Measurements from ENCODE around the gene IL17REL.

IL17REL gene

DNA sequence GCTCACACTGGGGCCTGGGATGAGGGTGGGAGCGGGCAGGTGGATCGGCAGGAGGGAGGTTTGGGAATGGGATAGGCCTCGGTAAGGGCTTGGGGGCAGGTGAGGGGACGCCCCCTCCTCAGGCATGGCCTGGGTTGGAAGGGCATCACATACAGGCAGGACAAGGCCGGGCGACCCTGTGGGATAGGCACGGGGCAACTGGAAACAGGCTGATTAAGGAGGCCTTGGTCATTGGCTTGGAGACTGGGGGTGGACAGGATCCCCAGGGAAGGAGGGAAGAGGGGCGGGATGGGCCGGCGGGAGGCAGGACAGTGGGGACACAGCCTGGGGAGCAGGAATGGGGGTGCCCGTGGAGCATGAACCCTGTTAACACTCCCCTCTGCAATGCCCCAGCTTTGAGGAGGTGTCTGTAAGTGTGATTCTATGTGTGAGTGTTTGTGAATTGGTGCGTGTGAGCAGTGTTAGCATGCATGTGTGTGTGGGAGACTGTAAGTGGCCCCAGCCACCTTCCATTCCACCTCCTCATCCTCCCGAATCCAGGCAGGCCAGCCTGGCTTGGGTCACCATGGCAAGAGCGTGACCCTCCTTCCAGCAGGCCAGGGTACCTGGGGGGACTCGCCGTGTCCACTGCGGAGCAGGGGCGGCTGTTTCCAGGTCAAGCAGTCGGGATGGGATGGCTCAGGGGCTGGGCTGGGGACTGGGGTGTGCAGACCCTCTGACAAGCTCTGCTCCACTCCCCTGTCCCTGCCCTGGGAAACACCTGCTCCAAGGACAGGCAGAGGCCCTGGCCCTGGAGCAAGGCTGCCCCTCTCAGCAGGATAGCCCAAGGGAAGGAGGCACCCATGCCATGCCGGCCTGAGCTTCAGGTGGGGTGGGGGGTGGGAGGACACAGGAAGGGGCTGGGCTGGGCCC lies 55.4 kb downstream of the IL17REL start:
- DNase-seq (ENCODE audit: low read depth in 2 of 2), result no peak

DNA sequence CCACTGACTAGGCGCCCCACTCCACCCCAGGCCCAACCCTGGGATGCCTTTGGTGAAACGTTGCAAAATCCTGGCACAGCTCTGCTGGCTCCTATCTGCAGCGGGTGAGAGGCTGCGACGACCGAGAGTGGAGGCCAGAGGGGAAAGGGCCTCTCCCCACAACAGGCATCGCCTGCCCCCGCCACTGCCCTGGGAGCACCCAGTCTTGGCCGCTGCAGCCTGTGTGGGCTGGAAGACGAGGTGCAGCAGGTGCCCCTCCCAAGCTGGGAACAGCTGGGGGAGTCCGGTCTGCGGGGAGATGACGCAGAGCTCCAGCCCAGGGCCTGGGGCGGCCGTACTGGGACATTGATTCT lies 56.2 kb downstream of the IL17REL start:
- no peak for DNase-seq (ENCODE audit: low read depth in 2 of 2)

DNA sequence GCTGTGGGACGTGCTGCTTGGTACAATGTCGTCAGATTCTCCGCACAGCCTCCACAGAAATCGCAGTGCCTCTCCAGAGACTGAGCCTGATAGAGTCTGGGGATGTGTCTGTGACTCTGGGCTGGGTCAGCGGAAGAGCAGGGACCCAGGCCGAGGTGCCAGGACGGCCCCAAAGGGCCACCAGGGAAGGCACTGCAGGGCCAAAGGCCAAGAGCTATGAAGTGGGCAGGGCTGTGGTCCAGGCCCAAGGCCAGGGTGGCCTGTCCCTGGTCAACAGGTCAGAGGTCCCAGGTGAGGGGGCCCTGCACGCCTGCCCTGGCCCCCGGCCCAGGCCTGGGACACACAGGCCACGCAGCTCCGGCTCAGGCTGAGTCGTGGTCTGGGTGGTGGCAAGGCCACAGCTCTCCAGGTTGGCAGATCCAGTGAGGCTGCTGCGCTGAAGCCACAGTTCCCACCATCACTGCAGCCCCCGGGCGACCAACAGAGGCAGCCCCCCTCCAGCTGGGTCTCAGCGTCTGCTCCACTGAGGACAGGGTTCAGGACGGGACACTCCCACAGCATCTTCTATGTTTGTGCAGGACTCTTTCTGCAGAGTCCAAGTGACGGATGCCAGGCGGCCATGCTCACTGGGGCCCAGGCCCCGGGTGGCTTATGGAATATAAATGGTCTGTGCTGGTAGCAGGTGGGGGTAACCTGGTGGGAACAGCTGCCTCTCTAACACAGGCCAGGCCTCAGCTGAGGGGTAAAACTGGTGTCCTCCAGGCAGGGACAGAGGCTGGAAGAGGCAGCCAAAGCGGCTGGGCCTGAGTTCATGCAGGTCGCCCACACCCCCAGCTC lies 56.8 kb downstream of the IL17REL start:
- DNase-seq (ENCODE audit: low read depth in 2 of 2), result no peak

DNA sequence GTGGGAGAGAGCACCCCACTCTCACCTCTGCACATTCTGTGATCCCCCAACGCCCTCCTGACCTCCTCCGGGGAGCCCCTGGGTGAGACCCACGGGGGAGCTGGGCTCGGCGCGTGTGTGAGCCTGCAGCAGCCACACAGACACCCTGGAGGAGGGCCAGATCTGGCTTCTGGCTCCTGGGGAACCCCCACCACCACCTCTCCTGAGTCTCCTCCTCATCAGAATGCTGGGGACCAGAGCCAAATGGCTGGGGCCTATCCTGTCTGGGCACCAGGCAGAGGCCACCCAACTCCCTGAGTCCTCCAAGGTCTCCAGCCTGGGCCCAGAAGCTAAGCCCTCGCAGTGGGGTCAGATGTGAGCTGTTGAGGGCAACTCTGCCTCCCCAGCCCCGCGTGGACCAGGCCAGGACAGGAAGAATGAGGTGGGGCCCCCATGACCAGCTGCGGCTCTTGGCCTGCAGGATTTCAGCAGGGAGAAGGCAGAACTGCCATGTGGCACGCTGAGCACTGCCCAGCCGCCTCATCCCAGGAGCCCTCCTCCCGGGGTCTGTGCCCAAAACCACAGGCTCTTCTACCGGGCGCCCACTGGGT lies 57.5 kb downstream of the IL17REL start:
- DNase-seq (ENCODE audit: low read depth in 2 of 2), result no peak

DNA sequence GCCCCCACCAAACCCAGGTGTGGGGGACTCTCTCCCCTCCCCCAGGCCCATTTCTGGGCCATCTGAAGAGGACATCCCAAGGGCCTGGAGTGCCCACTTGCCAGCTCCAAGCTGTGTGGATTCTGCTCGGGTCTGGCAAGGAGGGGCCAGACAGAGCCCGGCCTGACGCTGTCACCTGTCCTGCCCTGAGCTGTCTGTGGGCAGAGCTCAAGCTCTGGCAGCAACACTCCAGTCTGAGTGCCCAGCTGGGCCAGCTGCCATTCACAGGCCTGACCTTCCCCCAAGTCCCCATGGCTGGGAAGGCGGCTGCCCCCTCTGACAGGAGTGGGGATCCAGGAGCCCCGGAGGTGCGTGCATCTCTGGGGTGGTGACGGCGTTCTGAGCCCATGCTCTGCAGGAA lies 58.2 kb downstream of the IL17REL start:
- no peak for DNase-seq (ENCODE audit: low read depth in 2 of 2)

DNA sequence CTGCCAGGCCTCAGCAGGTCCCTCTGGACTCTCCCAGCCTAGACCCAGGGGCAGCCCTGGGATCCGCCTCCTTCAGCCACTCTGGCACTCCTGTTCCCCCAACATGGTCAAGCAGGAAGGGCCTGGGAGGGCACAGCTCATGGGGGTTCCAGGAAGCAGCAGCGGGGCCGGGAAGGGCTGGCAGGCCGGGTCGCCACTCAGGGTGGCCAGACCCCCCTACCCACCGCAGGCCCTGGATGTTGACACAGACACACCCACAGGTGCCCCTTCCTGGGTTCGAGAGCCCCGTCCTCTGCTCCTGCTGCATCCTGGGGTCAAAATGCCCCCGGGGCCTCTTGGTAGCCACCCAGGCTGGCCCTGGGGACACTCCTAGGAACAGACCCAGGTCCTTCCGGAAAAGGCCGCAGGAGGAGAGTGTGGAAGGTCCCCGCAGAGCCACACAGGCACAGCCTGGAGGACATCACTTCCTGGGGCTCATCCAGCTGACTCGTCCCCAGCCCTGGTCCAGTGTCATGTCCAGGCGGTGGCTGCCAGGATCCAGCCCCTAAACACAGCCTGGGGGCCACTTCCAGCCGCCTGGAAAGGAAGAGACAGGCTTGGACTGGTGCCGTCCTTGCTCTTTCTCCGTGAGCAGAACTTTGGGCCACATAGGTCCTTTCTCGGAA lies 58.8 kb downstream of the IL17REL start:
- DNase-seq (ENCODE audit: low read depth in 2 of 2), result no peak

DNA sequence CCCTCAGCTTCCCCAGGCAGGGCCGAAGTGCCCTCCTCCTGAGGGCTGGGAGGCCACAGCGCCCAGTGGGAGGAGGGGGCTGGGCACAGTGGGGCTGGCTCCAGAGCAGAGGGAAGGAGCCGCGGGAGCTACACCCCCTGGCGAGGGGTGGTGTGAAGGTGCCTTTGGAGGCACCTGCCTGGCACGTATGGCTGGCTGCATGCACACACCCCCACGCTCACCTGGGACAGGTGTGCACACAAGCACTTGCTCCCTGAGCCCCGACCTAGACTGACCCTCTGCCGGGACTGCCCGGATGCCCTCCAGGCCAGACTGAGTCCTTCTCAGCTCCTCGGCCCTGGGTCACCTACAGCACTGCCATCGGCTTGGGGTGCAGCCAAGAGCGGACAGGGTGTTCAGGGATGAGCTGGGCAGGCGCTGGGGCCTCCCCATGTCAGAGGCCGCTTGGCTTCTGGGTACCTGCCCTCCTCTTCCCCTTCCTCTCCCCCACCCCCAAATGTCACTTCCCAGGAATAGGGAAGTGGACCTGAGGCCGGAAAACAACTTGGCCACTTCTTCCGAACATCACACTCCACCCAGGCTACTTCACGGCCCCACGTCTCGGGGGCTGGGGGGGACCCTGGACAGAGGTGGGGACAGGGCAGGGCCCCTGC lies 59.4 kb downstream of the IL17REL start:
- DNase-seq (ENCODE audit: low read depth in 2 of 2), result no peak

DNA sequence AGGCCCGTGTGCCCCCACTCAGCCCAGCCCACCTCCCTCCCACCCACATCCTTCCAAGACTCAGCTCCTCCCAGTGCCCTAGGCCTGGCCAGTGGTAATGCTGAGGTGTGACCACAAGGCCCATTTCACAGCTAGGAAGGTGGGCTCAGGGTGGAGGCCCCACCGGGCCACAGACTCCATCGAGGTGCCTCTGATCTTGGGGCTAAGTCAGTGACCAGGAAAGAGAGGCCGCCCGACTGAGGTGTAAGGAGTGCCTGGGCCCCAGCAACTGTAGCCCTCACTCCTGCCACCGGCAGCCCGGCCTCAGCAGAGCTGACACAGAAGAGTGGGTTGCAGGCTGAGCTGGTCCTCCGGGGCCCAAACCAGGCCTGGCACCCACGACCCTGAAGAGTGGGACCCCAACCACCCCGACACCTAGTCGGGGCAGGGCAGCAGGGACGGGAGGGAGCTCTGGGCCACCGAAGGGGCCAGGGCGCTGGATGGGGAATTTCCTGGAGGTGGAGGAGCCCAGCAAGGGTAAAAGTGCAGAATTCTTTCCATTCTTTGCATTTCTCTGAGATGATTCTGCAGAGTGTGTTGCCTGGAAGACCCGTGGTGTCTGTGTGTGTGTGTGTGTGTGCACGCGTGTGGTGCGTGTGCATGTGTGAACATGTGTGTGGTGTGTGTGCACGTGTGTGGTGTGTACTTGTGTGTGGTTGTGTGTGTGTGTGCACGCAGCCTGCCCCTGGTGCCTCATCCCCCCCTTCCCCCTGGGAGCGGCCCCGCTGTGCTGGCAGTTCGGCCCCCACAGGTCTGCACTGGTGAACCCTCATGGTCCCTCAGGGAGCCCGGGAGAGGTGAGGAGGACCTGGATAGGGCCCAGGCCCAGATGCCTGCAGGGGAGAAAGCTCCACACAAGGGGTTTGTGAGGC lies 60.3 kb downstream of the IL17REL start:
- DNase-seq (ENCODE audit: low read depth in 2 of 2), result no peak

DNA sequence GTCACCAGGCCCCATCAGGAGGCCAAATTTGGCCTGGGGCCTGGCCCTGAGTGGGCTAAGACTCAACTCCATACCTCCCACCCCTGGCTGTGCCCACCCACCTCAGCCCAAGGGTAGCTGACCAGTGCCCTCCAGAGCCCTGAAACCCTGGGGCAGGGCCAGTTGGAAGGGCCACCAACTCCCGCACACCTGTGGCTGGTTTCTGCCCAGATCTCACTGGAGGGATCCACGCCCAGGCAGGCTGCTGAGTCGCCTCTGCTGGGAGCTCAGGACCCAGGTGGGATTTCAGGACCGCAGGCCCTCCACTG lies 60.9 kb downstream of the IL17REL start:
- DNase-seq (ENCODE audit: low read depth in 2 of 2), result no peak

DNA sequence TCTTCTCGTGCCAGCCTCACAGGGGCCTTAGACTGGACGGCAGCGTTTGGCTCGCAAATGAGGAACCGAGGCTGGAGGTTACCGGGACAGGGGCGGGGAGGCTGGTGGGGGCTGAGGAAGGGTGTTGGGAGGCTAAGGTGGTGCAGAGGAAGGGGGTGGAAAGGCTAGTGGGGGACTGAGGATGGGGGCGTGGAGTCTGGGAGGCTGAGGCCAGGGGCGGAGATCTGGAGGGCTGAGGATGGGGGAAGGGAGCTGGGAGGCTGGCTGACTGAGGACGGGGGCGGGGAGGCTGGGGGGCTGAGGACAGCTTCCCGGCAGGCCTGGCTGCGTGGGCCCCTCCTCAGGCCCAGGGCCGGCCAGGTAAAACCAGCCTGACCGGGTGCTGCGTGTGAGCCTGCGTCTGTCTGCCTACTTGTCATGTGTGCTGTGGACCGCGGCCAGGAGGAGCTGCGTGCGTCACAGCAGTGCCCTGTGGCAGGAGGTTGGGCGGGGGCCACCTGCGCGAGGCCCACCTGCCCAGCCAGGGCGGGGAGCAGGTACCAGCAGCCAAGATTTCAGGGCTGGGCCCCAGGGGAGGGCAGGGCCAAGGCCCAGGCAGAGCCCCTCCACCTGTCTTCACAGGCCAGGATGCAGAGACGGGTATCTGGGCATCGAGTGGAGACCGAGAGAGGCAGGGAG lies 61.4 kb downstream of the IL17REL start:
- peak in 1 of 2 donors; percentile 76 for DNase-seq (ENCODE audit: low read depth in 2 of 2)

DNA sequence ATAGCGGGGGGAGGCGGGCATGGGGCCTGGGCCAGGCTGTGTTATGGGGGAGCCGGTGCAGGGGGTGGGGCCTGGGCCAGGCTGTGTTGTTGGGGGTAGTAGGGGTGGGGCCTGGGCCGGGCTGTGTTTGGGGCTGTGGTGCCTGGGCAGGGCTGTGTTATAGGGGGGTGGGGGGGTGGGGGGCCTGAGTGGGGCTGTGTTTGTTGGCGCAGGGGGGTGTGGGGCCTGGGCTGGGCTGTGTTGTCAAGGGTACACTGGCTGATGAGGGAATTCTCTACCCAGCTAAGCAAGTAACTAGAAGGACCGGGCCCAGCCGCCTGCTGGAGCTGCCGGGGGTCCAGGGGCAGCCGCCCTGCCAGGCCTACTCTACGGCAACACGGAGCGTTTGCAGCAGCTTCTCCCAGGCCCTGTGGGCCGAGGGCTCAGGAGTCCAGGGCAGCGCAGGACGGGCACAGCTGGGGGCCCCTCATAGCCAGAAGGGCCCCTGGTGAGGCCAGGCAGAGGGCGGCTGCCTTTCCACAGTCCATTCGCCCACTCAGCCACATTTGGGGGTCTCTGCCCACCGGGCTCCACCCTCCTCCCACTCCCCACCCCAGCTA lies 62.1 kb downstream of the IL17REL start:
- no peak for DNase-seq (ENCODE audit: low read depth in 2 of 2)

DNA sequence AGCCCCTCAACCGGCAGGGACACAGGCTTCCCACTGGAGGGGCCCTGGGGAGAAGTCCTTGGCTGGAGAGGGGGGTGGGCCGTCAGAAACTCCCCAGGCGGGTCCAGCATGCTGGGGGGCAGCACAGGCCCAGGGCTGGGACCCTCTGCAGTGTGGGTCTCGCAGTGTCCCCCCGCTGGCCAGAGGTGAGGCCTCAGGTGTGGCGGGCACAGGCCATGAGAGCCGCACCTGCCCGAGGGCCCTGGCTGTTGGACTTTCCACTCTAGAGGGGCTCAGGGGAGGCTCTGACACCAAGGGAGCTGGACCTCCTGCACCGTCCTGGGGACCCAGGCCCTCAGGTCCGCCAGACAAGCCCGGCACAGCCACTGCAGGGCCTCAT lies 62.7 kb downstream of the IL17REL start:
- no peak for DNase-seq (ENCODE audit: low read depth in 2 of 2)

DNA sequence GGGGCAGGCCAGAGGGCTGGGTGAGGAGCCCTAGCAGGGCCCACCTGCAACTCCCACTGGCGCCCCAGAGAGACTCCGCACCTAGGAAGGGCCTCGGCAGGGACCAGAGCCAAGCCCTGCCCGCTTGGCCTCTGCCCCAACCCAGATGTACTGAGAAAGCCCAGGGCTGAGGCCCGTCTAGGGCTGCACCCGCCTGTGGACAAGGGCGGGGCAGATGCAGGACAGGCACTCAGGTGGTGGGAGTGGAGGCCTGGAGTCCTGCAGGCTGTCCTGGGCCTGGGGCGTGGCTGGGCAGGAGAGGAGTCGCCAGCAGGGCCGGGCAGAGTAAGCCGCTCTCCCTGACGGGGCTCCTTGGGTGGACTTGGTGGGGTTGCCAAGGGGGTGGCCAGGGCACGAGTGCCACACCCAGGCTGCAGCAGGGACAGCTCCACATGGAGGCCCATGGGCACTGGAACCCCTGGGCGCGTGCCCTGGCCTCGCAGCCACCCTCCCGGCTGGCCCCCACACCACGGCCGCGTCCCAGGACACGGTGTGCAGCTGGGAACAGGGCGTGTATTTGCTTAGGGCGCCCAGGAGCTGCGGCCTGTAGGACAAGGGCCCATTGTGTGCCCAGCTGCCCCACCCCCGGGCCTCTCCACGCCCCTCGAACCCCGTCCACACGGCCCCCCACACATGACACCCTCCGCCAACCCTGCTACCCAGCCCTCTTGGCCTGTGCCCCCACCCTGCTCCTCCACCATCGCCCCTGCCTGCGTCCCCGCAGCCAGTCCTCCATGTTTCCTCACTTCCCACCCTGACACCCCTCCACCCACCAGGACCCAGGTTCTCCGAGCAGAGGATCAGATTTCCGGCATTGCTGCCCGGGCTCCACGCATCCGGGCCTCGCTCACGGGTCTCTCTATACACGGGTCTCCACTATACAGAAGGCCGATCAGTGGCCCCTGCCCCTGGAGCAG lies 63.3 kb downstream of the IL17REL start:
- no peak for DNase-seq (ENCODE audit: low read depth in 2 of 2)

DNA sequence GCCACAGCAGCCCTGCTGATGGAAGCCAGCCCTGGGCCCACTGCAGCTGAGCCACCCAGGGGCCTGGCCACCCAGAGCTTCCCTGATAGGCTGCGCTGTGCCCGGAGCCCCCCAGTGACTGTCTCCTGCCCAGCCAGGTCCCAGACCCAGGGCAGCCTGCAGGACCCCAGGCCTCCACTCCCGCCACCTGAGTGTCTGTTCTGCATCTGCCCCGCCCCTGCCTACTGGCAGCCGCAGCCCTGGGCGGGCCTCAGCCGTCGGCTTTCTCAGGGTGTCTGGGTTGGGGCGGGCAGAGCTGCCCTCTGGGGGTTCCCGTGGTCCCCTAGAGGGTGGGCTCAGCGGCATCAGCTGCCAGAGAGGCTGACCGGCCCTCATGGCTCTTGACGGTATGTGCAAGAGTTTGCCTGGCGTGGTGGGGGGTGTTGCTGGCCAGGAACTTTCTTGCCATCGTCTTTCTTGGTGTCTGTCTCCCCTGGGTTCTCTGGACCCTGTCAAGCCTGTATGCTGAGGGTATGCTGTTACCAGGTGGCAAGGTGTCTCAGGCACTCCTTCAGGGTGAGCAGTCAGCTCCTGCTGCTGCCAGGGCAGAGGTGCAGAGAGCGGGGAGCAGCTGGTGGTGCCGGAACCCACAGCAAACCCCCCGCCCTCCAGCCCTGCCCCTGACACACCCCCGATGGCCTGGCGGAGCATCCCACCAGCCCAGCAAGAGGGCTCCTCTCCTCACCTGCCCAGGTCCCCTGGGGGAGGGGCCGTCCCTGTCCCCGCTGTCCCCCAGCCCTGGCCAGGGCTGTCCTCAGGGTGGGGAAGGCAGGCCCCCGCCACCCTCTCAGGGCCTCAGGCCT lies 64.2 kb downstream of the IL17REL start:
- no peak for DNase-seq (ENCODE audit: low read depth in 2 of 2)

DNA sequence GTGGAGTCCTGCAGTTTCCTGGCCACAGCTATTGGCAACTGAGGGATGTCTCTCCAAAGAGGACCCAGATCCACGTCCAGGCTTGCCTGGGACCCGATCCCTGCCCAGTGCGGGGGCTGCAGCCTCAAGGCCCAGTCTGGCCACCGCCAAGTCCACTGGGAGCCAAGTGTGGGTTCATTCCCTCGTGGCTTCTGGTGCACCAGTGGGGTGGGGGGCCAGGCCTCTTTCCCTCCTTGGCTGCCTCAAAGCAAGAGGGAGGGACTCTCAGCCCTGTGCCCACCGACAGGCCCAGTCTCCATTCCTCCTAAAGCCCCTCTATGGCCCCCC lies 65.3 kb downstream of the IL17REL start:
- DNase-seq (ENCODE audit: low read depth in 2 of 2), result no peak

DNA sequence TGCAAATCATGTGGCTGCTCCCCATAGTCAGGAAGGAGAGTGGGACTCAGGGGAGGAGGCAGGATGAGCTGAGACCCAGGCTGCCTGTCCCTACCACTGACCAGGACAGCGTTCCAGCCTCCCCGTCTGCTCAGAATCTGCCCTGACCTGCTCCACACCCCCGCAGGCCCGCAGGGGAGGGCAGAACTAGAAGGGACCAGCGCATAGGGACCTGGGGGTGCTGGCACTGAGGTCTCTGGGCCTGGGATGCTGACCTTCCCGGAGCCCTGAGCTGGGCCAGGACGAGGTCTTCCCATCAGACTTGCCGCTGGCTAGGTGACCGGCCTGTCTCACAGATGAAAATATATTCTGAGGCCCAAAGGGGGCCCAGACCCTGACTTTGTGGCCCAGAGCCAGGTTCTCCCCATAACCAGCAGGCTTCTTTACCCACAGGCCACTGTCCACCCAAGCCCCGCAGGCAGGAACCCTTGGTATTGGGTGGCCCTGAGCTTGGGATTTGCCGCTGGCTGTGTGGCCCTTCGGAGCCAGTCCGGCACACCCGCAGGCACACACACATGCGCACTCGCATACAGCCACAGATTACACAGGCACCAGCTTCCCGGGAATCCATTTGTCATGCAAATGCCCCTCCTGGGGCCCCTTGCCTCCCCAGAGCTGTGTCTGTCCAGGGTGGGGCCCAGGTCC lies 65.8 kb downstream of the IL17REL start:
- no peak for DNase-seq (ENCODE audit: low read depth in 2 of 2)
